Activated CD4-positive, CD25-positive, alpha-beta regulatory T cell (primary cell): ENCODE measurements around the gene VARS2.
A peak's percentile ranks its signal among the peaks of the same experiment; 100 is the strongest.
"Not testable (repeated sequence)": the region's sequence is repeated elsewhere in the genome, so short reads cannot be mapped to it uniquely, and the experiment has no call there.

Source experiments
- DNase-seq, 4 experiments: peaks; one replicate each; lab custom pipeline; 2025; lab: John Stamatoyannopoulos, UW

VARS2 gene

DNA sequence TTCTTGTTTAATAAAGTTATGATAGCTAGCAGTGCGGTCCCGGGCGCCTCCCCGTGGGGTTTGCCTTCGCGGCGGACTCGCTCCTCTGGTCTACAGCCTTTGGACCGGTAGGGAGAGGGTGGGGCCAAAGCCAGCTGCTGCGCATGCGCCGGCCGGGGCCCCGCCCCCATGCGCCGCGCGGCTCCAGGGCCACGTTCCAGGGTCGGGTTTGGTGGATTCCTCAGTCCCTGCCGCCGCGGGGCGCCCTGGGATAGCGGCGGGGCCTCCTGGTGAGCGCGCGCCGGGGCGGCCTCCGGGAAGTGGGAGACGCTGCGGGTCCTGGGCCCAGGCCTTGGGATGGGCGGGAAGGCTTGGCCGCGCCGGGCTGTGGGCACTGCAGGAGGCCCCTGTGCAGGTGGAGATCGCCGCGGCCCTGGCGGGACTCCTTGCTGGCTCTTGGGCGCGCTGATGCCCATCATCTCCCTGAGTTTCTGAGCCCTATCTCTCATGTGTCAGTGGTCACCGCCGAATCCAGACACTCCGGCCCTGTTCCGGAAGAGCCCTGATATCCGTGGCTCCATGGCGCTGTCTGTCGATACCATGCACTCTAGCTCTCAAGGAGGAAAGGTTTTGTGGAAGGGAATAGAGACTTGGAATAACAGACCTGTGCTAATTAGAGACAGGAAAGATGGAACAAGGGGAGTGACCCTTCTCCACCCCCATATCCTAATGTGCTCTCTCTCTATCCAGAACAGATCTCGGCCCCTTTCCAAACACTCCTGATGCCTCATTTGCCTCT is at the start of gene VARS2:
TSS of gene VARS2 (plus strand) at position 163 of the 778 bp plus-strand sequence. CDS start at position 762, 599 bp downstream.
- peak; percentile 67 to 75 (median 71) for DNase-seq

DNA sequence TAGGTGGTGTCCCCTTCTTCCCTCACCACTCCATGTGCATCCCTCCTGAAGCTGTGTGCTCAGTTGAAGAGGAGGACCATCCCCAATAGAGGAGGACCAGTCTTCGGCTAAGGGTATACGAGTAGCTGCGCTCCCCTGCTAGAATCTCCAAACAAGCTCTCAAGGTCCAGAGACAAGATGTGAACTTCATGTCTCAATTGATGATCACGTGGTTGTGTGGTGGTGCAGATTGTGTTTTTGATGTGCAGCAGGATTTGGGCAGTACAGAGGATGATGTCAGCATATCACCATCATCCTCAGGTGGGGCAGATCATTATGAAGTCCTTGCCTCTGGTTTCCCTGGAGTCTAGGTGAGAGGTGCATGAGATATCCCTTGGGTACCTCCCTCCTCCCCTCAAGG is 49.7 kb upstream of the VARS2 start:
- no peak for DNase-seq

DNA sequence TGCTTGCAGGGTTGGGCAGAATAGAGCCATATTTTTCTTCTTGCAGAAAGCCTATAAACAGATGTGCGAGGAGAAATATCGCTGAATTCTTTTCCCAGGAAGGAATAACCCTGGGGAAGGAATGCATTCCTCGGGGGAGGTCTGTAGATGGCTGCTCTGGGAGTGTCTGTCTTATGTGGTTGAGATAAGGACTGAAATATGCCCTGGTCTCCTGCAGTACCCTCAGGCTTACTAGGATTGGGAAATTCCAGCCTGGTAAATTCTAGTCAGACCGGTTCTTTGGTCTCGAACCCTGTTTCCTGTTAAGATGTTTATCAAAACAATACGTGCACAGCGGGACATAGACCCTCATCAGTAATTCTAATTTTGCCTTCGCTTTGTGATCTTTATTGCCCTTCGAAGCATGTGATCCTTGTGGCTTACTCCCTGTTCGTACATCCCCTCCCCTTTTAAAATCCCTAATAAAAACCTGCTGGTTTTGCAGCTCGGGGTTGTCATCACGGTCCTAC is 44.7 kb upstream of the VARS2 start:
- not testable (repeated sequence) for DNase-seq

DNA sequence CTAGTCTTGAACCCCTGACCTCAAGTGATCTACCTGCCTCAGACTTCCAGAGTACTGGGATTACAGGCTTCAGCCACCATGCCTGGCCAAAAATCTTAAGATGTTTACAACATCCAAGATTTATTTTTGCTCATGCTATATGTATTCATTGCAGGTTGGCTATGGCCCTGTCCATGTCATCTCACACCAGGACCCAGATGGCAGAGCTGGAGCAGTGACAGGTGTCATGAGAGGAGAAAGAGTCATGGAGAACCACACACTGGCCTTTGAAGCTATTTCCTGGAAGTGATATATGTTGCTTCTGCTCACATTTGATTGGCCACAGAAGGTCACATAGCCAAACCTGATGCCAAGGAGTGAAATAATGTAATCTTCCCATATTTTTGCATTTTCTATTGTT is 43.5 kb upstream of the VARS2 start:
- DNase-seq = no peak

DNA sequence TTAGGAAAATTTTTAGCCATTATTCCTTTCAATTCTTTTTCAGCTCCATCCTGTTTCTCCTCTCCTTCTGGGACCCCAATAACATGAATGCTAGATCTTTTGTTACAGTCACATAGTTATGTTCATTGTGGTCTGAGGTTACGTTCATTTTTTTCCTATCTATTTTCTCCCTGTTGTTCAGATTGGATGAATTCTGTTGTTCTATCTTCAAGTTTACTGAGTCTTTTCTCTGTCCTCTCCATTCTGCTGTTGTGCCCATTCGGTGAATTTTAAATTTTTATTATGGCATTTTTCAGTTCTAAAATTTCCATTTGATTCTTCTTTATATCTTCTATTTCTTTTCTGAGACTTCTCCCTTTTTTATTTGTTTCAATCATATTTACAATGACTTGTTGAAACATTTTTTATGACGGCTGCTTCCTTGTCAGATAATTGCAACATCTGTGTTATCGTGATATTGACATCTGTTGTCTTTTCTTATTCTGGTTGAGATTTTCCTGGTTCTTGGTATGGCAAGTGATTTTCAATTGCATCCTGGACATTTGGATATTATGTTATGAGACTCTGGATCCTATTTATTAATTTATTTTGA is 42.4 kb upstream of the VARS2 start:
- no peak for DNase-seq

DNA sequence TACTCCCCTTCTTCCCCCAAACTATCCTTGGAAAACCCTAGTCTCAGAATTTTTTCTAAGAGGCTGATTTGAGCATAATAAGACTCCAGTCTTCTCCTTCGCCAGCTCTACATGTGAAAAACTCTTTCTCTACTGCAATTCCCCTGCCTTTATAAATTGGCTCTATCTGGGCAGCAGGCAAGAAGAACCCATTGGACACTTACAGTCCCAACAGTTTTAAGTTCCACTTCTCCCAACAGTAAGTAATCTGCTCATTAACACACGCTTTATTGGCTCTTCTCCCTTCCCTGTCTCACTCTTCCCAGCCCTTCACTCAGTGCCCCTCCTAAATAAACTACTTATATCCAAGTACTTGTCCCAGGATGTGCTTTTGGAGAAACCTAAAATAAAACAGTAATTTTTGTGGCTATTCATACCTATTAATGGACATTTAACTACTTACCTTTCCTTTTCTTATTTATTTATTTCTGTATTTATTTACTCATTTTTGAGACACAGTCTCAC is 40.8 kb upstream of the VARS2 start:
- DNase-seq = no peak

DNA sequence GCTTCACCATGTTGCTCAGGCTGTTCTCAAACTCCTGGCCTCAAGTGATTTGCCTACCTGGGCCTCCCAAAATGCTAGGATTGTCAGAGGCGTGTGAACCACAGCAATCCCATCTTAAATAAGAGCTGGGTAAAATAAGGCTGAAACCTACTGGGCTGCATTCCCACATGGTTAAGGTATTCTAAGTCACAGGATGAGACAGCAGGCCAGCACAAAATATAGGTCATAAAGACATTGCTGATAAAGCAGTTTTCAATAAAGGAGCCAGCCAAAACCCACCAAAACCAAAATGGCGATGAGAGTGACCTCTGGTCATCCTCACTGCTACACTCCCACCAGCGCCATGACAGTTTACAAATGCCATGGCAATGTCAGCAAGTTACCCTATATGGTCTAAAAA is 40.2 kb upstream of the VARS2 start:
- not testable (repeated sequence) for DNase-seq

DNA sequence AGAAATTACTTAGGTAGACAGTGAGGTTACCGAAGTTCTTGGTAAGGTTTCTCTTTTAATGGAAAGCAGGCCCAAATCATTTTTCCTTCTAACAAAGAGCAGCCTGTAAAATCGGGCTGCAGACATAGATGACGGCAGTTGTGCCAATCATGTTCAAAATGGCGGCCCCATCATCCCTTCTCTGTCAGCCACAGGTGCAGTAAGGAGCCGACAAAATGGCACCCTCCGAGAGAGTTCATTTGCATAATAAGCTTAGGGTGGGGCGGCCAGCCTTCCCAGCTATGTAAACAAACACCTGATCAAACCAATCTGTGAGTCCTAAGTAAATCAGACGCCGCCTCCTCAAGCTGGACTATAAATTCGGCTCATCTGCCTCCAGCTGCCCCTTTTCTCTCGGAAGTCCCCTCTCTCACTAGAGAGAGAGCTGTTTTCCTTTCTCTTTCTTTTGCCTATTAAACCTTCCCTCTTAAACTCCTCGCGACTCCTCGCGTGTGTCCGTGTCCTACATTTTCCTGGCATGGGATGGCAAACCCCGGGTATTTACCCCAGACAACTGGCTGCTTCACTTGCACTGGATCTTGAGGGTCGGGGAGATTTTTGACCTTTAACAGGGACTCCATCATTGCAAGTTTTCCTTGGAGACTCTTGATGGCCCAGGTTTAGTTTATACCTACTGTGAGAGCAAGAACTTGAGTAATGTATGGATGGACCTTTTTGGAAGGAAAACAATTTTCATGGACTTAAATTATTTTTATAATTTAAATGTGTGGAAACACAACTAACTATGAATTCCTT is 38.6 kb upstream of the VARS2 start:
- no peak for DNase-seq

DNA sequence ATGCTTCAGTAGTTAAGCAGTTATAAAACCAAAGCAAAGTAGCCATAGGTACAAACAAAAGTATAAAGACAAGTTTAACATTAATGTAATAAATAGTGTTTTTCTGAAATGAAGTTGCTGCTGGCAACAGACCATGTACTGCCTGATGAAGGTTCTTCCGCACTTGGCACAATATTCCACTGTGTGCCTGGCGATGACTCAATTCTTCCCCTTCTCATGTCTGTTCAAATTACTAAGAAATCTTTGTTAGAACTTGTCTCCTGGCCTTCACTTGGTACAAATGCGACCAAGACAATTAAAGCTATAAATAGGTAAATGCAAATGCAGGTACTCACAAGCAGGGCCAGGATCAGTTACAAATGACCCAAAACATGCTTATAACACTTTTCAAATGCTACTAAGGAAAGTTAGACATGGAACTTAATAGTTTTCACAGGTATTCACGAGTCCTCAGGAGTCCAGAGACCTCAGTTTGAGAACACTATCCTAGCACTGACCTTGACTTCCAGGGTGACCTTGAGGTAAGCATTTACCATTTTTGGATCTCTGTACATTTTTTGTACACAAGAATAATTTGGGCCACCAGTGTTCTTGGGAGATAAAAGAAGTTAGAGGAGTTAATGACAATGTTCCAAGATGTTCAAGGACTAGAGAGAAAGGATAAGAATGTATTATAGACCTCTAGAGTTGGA is 37.9 kb upstream of the VARS2 start:
- DNase-seq = no peak

DNA sequence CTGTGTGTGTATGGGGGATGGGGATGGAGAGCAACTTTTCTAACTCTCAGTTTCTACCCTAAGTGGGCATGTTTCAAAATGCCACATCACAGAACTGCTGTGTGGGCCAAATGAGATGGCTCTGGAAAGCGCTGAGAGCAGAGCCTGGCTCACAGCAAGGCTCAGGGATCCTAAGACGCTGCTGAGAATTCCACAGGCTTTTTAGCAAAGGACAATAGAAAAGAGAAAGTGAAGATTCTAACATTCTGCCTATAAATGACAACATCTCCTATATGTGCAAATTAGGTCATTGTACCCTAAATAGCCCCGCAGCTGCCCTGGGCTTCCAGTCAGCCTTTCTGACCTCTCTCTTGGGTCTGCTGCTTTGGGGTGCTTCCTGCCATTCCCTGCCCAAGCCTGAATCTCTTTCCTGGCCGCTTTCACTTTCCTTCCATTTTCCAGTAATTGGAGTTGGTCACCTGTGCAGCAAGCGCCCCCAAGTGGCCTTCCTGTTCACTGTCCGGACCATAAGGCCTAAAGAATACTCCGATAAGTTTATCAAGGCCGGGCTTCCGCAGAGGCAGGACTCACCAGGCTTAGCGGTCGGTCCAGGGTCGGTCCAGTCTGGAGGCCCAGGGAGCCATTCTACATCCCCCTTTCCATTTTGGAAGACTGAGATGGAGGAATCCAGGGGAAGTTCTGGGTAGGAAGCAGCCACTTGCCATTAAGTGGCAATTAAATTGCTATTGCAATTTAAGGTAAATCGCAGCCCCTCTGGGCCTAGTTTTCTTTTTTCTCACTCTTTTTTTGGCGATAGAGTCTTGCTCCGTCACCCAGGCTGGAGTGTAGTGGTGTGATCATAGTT is 36.4 kb upstream of the VARS2 start:
- peak; percentile 47 to 62 (median 55) for DNase-seq

DNA sequence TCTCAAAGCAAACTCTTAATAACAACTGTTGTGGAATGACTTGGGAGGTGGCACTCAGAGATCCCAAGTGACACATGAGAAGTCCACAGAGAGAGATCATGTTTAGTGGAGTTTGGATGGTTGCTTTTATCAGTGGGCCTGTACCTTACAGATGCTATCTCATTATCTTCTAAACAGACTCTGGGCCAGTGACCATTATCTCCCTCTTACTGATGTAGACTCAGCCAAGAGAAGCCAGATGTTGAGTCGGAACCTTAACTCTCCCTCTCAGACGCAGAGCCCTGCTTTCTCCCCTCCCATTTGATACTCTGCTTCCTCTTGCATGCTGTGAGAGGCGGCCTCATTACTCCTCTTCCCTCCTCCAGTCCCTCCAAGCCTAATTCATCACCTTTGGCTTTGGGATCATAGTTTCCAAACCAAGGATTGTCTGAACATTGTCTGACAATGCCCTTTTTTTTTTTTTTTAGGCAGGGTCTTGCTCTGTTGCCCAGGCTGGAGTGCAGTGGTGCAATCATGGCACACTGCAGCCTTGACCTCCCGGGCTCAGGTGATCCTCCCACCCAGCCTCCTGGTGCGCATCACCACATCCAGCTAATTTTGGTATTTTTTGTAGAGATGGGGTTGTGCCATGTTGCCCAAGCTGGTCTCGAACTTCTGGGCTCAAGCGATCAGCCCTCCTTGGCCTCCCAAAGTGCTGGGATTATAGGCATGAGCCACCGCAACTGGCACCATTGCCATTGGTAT is 34.2 kb upstream of the VARS2 start:
- DNase-seq = no peak

DNA sequence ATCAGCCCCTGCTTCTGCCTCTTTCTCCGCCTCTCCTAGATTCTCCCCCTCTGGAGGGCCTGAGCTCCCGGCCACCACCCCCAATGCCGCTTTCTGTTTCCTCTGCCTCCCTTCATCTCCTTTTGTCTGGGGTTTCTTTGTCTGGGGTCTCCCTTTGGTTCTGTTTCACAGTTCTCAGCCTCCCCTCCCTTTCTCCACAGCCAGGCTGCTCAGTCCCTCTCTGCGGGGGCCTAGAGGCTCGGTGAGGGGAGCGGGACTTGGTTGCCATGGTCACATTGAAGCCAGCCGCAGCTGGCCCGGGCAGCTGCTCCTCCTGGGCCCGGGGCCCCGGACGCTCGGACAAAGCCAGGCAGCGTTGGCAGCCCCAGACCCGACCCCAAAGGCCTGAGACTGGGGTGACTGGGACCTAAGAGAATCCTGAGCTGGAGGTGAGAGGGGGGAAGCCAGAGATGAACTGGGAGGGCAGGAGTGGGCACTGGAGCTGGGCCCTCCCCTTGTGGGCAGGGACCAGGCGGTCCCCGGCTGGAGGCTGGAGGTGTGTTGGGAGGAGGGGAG is 33.3 kb upstream of the VARS2 start:
- no peak for DNase-seq

DNA sequence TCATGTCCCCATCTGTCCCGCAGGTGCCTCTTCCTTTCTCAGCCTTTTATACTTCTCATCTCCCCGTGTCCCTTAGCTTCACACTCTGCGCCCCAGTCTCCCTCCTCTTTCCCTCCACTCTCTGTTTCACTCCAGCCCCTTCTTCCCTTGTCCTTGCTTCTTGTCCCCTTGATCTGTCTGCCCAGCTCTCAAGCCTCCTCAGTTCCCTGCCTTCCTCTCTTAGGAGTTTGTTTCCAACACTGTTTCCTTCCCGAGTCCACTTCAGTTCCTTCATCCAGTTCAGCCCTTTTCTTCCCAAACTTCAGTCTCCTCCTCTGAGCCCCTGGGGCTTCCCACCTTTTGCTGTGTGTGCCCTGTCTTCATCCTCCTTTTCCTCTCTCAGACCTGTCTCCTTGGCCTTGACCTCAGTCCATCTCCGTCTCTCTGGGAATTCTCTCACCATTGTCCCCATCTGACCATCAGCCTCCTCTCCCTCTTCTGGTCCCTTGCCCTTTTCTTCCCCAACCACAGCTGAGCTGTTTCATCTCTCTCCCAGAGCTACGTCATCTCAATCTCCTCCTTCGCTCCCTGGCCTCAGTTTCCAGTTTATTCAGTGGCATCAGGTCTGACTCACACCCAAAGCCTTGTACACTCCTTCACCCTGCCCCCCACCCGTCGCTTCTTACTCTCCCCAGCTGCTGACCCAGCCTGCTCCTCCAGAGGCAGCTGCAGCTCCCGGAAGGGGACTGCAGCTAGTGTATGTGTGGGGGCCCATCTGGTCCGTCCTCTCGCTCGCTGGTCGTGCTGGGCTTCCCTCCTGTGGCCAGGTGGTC is 32.4 kb upstream of the VARS2 start:
- no peak for DNase-seq

DNA sequence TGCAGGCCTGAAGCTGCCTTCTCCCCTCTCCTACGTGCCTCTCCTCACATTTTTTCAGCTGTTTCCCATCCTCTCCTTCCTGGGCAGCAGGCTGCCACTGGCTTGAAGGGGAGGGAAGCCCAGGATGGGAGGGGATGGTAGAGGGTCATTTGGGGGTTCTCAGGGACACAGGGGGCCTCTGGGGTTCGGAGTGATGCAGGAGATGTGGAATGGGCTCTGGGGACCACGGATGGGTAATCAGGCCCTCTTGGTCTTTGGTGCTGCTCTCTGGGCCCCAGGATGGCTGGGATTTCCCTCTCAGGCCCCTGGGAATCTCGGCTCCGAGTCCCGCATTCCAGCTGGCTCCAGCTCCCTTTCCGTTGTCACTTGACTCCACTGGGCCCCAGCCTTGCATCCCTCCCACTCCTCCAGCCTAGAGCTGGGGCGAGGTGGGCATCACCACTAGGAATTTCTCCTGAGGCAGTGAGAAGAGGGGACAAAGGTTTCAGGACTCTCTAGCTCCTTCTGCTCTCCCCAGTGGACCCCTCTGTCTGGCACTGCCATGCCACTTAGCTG is 31.8 kb upstream of the VARS2 start:
- no peak for DNase-seq

DNA sequence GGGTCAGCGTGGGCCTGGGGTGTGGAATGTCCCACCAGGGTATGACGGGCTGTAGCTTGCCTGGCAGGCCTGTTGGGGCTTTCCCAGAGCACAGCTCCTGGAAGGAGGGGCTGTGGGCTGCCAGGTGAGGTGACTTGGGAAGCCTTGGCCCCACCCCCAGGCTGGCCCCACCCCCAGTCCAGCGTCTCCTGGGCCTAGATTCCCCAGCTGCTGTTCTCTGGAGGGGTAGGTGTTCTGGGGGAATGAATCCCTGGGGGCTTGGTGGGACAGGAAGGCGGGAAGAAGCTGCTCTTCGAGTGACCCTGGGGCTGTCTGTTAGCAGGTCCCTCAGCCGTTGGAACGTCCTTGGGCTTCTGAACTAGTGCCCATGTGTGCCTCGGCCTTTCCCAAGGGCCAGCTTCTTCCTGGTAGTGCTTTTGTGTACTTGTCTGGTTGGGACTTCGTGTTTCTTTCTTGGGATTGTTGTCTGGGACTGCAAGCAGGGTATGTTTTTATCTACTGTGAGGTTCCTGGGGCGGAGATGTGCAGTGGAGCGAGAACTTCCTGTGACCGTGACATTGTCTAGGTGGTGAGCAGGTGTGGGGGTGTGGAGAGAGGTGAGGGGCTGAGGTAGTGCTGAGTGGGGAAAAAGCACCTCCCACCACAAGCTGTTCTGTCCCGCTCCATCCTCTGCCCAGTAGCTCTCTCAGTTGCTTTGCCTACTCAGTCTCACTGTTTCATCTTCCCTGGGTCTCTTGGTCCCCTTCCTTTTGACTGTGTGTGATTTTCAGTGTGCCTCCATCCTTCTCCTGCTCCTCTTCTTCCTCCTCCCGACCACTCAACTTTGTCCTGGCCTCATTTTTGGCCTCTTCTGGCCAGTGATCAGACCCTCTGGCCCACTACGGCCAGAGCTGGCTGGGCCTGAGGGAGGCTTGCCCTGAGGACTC is 31.0 kb upstream of the VARS2 start:
- no peak for DNase-seq

DNA sequence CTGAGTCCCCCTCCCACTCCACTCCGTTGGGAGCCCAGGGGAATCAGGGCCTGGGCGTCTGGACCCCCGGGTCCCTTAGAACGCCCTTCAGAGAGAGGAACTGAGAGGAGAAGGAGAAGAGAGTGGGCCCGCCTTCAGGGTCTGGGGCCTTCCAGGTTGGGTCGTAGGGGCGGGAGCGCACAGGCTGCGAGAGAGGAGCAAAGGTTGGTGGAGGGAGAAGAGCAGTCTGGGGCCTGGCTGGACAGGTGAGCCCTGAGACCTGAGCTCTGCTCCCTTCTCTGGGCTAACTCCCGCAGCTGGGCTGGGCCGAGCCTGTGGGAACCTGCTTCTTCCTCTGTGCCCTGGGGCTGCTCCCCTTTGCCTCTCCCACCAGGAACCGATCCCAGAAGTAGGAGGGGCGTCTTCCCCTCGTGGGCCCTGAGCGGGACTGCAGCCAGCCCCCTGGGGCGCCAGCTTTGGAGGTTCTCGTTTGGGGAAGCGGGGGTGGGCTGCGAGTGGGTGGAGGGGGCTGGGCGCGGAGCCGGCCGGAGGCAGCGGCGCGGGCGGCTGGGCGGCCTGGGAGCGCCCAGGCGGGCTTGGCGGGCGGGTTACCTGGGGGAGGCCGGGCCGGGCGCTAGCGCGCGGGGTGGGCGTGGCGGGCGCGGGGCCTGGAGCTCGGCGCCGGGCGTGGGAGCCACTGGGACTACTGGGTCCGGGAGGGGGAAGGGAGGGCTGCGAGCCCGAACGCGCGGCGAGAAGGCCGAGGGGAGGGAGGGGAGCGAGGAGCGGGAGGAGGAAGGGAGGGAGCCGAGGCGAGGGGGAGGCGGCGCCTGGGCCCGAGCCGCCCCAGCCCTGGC is 30.1 kb upstream of the VARS2 start, which contains the start of gene DDR1:
TSS of gene DDR1 (plus strand) at position 835 of the 836 bp plus-strand sequence. CDS start 4,211 bp downstream, outside the sequence.
- peak in 2 of 4 experiments; percentile 19 to 22 for DNase-seq
